ENCODE results near the gene GYPB.
"Not testable (repeated sequence)": the region's sequence is repeated elsewhere in the genome, so short reads cannot be mapped to it uniquely, and the experiment has no call there.

DNA sequence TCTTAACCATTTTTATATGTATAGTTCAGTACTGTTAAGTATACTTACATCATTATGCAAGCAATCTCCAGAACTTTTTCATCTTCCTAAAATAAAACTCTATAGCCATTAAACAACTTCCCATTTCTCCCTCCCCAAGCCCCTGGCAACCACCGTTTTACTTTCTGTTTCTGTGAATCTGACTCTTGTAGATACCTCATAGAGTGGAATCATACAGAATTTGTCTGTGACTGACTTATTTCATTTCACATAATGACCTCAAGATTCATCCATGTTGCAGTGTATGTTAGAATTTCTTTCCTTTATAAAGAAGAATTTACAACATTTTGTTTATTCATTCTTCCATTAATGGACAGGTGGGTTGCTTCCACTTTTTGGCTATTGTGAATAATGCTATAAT is 13.4 kb upstream of the GYPB start:
- TF ChIP-seq, protein P1, sequence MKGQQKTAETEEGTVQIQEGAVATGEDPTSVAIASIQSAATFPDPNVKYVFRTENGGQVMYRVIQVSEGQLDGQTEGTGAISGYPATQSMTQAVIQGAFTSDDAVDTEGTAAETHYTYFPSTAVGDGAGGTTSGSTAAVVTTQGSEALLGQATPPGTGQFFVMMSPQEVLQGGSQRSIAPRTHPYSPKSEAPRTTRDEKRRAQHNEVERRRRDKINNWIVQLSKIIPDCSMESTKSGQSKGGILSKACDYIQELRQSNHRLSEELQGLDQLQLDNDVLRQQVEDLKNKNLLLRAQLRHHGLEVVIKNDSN (IDR thresholded peaks at IDR 0.05; ENCODE audit: borderline replicate concordance, low read depth) = not testable (repeated sequence)
- TF ChIP-seq, protein P2, sequence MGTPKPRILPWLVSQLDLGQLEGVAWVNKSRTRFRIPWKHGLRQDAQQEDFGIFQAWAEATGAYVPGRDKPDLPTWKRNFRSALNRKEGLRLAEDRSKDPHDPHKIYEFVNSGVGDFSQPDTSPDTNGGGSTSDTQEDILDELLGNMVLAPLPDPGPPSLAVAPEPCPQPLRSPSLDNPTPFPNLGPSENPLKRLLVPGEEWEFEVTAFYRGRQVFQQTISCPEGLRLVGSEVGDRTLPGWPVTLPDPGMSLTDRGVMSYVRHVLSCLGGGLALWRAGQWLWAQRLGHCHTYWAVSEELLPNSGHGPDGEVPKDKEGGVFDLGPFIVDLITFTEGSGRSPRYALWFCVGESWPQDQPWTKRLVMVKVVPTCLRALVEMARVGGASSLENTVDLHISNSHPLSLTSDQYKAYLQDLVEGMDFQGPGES (IDR thresholded peaks at IDR 0.05; ENCODE audit: low read depth, low read length) = not testable (repeated sequence)
- TF ChIP-seq, protein P3, sequence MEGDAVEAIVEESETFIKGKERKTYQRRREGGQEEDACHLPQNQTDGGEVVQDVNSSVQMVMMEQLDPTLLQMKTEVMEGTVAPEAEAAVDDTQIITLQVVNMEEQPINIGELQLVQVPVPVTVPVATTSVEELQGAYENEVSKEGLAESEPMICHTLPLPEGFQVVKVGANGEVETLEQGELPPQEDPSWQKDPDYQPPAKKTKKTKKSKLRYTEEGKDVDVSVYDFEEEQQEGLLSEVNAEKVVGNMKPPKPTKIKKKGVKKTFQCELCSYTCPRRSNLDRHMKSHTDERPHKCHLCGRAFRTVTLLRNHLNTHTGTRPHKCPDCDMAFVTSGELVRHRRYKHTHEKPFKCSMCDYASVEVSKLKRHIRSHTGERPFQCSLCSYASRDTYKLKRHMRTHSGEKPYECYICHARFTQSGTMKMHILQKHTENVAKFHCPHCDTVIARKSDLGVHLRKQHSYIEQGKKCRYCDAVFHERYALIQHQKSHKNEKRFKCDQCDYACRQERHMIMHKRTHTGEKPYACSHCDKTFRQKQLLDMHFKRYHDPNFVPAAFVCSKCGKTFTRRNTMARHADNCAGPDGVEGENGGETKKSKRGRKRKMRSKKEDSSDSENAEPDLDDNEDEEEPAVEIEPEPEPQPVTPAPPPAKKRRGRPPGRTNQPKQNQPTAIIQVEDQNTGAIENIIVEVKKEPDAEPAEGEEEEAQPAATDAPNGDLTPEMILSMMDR (IDR thresholded peaks at IDR 0.05) = not testable (repeated sequence)
- TF ChIP-seq, protein P4, sequence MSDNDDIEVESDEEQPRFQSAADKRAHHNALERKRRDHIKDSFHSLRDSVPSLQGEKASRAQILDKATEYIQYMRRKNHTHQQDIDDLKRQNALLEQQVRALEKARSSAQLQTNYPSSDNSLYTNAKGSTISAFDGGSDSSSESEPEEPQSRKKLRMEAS (IDR thresholded peaks at IDR 0.05; ENCODE audit: low read depth) = not testable (repeated sequence)
- not testable (repeated sequence) for TF ChIP-seq EZH2phosphoT487 (IDR thresholded peaks at IDR 0.05; ENCODE audit: borderline replicate concordance, low read depth); RAD21 (IDR thresholded peaks at IDR 0.05; ENCODE audit: low read length); POLR2AphosphoS5 (IDR thresholded peaks at IDR 0.05; ENCODE audit: low read depth, low read length); CHD2 (IDR thresholded peaks at IDR 0.05; ENCODE audit: low read length, partially characterized antibody); RFX5 (IDR thresholded peaks at IDR 0.05; ENCODE audit: low read length); GABPA (IDR thresholded peaks at IDR 0.05; ENCODE audit: low read depth); JUND (IDR thresholded peaks at IDR 0.05); RCOR1 (IDR thresholded peaks at IDR 0.05; ENCODE audit: low read length); EP300 (IDR thresholded peaks at IDR 0.05; ENCODE audit: borderline replicate concordance in 1 of 2, low read depth in 1 of 2, low read length in 1 of 2)

Measured in SK-N-SH (cell line).